Activated CD8-positive, alpha-beta T cell treated with anti-CD3 and anti-CD28 coated beads for 36 hours (primary cell): ENCODE results near the gene GTF2IRD1. TPM values are rescaled to one million over a fixed set of nuclear protein-coding genes. Genes with fewer than 3 reads are reported as not detected.
"Not testable (repeated sequence)": the region's sequence is repeated elsewhere in the genome, so short reads cannot be mapped to it uniquely, and the experiment has no call there.

Experiments
- ATAC-seq: fragments of 200-7000 bp; cut with Tn5 transposase; one replicate; pipeline ENCODE4 v1.10.0; 2021; ENCODE audit warnings: mild to moderate bottlenecking, moderate library complexity
- CTCF ChIA-PET: fragments of 350-600 bp; sonication (Branson Sonifier 250); formaldehyde crosslinking; loops from one replicate; lab custom pipeline; 2021; ENCODE audit warnings: antibody characterized with exemption; lab: Charles Lee
- POLR2A ChIA-PET: fragments of 350-600 bp; sonication (Branson Sonifier 250); formaldehyde crosslinking; loops from one replicate; lab custom pipeline; 2021; ENCODE audit warnings: antibody characterized with exemption; lab: Charles Lee
- DNase-seq: peaks from one replicate; pipeline ENCODE4 v3.0.0-alpha.2; 2020
- H3K27ac Mint-ChIP-seq: one replicate; pipeline ENCODE4 v1.8.0; 2021; ENCODE audit warnings: mild to moderate bottlenecking, mixed read lengths
- H3K27me3 Mint-ChIP-seq: one replicate; pipeline ENCODE4 v1.8.0; 2021; ENCODE audit warnings: mixed read lengths
- H3K36me3 Mint-ChIP-seq: one replicate; pipeline ENCODE4 v1.8.0; 2021; ENCODE audit warnings: low read depth, mixed read lengths
- H3K4me1 Mint-ChIP-seq: one replicate; pipeline ENCODE4 v1.8.0; 2021; ENCODE audit warnings: low read depth, mixed read lengths
- H3K4me3 Mint-ChIP-seq: one replicate; pipeline ENCODE4 v1.8.0; 2021; ENCODE audit warnings: mild to moderate bottlenecking, moderate library complexity, mixed read lengths
- H3K9me3 Mint-ChIP-seq: one replicate; pipeline ENCODE4 v1.8.0; 2021; ENCODE audit warnings: mixed read lengths
- intact Hi-C: fragments of 100-400 bp; cut with micrococcal nuclease; formaldehyde crosslinking; loops from one replicate; pipeline ENCODE4 v1.10.0; 2022
- total RNA-seq, 2 experiments: library from RNA; stranded (reverse); gene quantifications; one replicate each; pipeline ENCODE4 v1.2.3, GENCODE V29; 2021
- TF ChIP-seq, protein P1 (sequence below): fragments of 200-600 bp; IDR thresholded peaks from one replicate; pipeline ENCODE4 v1.8.0; 2022; ENCODE audit warnings: antibody characterized with exemption, mild to moderate bottlenecking

Gene GTF2IRD1
- total RNA-seq, 2 experiments from 2014 or later: 1.2 to 1.4 TPM

DNA sequence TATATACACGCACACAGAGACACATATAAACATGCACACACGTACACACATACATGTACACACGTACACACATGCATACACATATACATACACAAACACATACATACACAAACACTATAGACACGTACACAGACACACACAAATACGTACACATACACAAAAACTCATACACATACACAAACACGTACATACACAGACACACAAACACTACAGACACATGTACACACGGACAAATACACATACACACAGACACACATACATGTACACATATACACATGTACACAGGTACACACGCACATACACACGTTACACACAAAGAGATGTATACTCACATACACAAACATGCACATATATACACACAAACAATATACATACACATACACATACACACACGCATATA is 35.2 kb upstream of the GTF2IRD1 start:
- DNase-seq: no peak
- Mint-ChIP-seq H3K36me3 (no peaks in the 10 kb centered on the region), H3K27ac (no peak overlapping the region), H3K27me3 (no peaks in the 10 kb centered on the region), H3K4me3 (no peak overlapping the region), H3K9me3 (no peaks in the 10 kb centered on the region), H3K4me1 (no peaks in the 10 kb centered on the region)
- CTCF ChIA-PET: interaction anchor here (0.7 to 3.0 kb wide), 10 partner anchors 7 to 148 kb away, joined by 3 to 20 read pairs (median 4); no protein-coding TSS in a partner anchor
- intact Hi-C loops: loop anchor here (5.0 kb wide), 2 partner anchors 129 to 149 kb away; no protein-coding TSS in a partner anchor
- no peak for ATAC-seq
- POLR2A ChIA-PET: no interaction called here
- TF ChIP-seq, protein P1, sequence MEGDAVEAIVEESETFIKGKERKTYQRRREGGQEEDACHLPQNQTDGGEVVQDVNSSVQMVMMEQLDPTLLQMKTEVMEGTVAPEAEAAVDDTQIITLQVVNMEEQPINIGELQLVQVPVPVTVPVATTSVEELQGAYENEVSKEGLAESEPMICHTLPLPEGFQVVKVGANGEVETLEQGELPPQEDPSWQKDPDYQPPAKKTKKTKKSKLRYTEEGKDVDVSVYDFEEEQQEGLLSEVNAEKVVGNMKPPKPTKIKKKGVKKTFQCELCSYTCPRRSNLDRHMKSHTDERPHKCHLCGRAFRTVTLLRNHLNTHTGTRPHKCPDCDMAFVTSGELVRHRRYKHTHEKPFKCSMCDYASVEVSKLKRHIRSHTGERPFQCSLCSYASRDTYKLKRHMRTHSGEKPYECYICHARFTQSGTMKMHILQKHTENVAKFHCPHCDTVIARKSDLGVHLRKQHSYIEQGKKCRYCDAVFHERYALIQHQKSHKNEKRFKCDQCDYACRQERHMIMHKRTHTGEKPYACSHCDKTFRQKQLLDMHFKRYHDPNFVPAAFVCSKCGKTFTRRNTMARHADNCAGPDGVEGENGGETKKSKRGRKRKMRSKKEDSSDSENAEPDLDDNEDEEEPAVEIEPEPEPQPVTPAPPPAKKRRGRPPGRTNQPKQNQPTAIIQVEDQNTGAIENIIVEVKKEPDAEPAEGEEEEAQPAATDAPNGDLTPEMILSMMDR: no peak

- not testable (repeated sequence) for H3K9me3 Mint-ChIP-seq, ATAC-seq
- intact Hi-C loops: loop anchor here (5.0 kb wide), 2 partner anchors 128 to 148 kb away; no protein-coding TSS in a partner anchor
Observed at GRCh38 chr7:74419232-74419631, 34.5 kb upstream of the GTF2IRD1 start.

DNA sequence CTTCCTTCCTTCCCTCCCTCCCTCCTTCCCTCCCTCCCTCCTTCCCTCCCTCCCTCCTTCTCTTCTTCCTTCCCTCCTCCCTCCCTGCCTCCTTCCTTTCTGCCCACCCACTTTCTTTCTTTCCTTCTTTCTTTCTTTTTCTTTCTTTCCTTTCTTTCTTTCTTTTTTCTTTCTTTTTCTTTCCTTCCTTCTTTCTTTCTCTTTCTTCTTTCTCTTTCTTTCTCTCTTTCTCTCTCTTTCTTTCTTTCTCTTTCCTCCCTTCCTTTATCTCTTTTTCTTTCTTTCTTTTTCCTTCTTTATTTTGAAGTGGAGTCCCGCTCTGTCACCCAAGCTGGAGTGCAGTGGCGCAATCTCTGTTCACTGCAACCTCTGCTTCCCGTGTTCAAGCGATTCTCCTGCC is 33.7 kb upstream of the GTF2IRD1 start:
- Mint-ChIP-seq H3K9me3 (no peaks in the 10 kb centered on the region), H3K4me1 (no peaks in the 10 kb centered on the region), H3K4me3 (no peak overlapping the region), H3K36me3 (no peaks in the 10 kb centered on the region), H3K27ac (no peak overlapping the region), H3K27me3 (no peaks in the 10 kb centered on the region)
- no peak for DNase-seq
- intact Hi-C loops: no loop called here
- ChIA-PET CTCF (interaction anchor here (1.6 to 3.0 kb wide), 3 partner anchors 19 to 214 kb away, joined by 4 to 20 read pairs (median 4); no protein-coding TSS in a partner anchor), POLR2A (no interaction called here)
- ATAC-seq: no peak
- TF ChIP-seq, protein P1: peak; percentile 29

More at GRCh38 chr7:74419232-74419631, 34.5 kb upstream of the GTF2IRD1 start:
- H3K4me3 Mint-ChIP-seq, H3K36me3 Mint-ChIP-seq, DNase-seq, H3K27me3 Mint-ChIP-seq, POLR2A ChIA-PET, H3K27ac Mint-ChIP-seq, H3K4me1 Mint-ChIP-seq: not testable (repeated sequence)
- CTCF ChIA-PET: interaction anchor here (1.9 to 3.0 kb wide), 2 partner anchors 18 to 147 kb away, joined by 4 to 20 read pairs; no protein-coding TSS in a partner anchor

DNA sequence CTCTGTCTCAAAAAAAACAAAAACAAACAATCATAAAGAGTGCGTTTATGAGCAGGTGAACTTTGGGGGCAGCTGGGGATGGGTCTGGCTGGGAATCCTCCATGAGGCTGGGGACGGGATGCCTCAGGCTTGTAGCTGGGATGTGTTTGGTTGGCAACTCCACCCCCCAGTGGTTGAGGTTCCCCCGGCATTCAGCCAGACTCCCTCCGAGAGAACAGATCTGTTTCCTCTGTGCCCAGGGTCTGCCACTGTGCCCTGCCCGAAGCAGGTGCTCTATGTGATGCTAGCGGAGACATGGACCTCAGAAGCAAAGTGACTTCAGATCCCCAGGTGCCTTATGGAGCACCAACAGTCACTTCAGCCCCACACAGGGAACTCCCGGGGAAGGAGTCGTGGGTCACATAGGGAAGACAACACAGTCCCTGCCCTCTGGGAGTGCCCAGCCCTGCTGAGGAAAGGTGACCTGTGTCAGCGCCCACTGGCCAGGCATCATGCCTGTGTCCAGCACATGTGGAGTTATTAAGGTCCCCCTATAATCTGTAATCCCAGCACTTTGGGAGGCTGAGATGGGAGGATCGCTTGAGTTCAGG is 29.3 kb upstream of the GTF2IRD1 start:
- no peaks in the 10 kb centered on the region for H3K4me1 Mint-ChIP-seq
- DNase-seq: no peak
- TF ChIP-seq, protein P1: no peak

GRCh38 chr7:74428023-74428422 is 25.7 kb upstream of the GTF2IRD1 start:
- no peaks in the 10 kb centered on the region for H3K4me1 Mint-ChIP-seq

More for the DNA sequence above, 29.3 kb upstream of the GTF2IRD1 start:
- POLR2A ChIA-PET: no interaction called here
- H3K27ac Mint-ChIP-seq: no peak overlapping the region
- intact Hi-C loops: no loop called here
- H3K9me3 Mint-ChIP-seq: no peaks in the 10 kb centered on the region
- CTCF ChIA-PET: interaction anchor here (1.2 kb wide), 1 partner anchor 25 kb away, joined by 3 read pairs; no protein-coding TSS in a partner anchor
- H3K4me3 Mint-ChIP-seq: no peak overlapping the region
- no peaks in the 10 kb centered on the region for H3K36me3 Mint-ChIP-seq
- H3K27me3 Mint-ChIP-seq: no peaks in the 10 kb centered on the region
- ATAC-seq: no peak

More at GRCh38 chr7:74428023-74428422, 25.7 kb upstream of the GTF2IRD1 start:
- ChIA-PET CTCF (interaction anchor here (1.2 to 2.2 kb wide), 3 partner anchors 10 to 27 kb away, joined by 3 to 7 read pairs (median 5); no protein-coding TSS in a partner anchor), POLR2A (no interaction called here)
- Mint-ChIP-seq H3K27ac (no peak overlapping the region), H3K4me3 (no peak overlapping the region), H3K27me3 (no peaks in the 10 kb centered on the region), H3K9me3 (no peaks in the 10 kb centered on the region), H3K36me3 (no peaks in the 10 kb centered on the region)
- TF ChIP-seq, protein P1: no peak
- ATAC-seq (no peak), DNase-seq (no peak)
- intact Hi-C loops: no loop called here
